ENCODE results near the gene SMURF1. TPM values are rescaled to one million over a fixed set of nuclear protein-coding genes. Genes with fewer than 3 reads are reported as not detected.
A peak's percentile ranks its signal among the peaks of the same experiment; 100 is the strongest.

Gene SMURF1
- total RNA-seq, 1 donor from 2014 or later = 9.9 TPM

DNA sequence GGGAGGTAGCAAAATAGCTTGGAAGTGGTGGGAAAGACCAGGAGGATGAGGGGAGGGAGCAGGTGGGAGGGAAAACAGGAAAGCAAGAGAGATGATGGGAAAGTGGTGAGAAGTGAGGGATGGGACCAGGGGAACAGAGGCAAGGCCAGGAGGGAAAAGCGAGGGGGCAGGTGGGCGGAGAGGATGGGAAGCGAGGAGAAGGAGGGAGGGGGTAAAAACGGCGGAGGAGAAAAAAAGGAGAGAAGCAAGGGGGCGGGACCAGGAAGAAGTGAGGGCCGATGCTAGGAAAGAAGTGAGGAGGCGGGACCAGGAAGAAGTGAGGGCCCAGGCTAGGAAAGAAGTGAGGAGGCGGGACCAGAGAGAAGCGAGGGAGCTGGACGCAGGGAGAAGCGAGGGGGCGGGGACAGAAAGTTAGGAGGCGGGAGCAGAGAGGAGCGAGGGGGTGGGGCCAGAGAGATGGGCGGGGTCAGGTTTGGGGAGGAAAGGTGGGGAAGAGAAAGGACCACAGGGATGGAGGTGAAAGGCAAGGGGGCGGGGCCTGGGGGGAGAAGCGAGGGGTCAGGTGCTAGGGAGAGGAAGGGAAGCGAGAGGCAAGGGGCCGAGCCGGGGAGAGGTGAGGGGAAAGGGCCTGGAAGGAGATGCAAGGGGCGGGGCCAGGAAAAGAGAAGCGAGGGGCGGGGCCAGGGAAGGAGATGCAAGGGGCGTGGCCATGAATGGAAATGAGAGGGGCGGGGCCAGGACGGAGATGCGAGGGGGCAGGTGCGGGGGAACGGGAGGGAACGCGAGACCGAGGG is 984 bp downstream of the SMURF1 start:
- Histone ChIP-seq H3K27ac (ENCODE audit: low read depth, low read length) (peak overlapping the region; percentile 89), H3K9ac (ENCODE audit: low read depth in 1 of 3, low read length in 3 of 3) (no peak overlapping the region), H3K27me3 (ENCODE audit: control insufficient read depth in 3 of 3, insufficient read depth in 3 of 3, low read length in 3 of 3) (no peaks in the 10 kb centered on the region), H3K9me3 (ENCODE audit: control insufficient read depth in 3 of 3, low read length in 3 of 3) (no peaks in the 10 kb centered on the region), H3K4me3 (ENCODE audit: low read length in 3 of 3) (peak overlapping the region; percentile 55 to 70 (median 65)), H3K36me3 (ENCODE audit: control insufficient read depth in 3 of 3, insufficient read depth in 3 of 3, low read length in 3 of 3) (no peaks in the 10 kb centered on the region), H3K4me1 (ENCODE audit: control insufficient read depth in 3 of 3, insufficient read depth in 3 of 3, low read length in 3 of 3) (peaks cover 13 to 19% (median 15%) of the 10 kb centered on the region in 3 donors)

DNA sequence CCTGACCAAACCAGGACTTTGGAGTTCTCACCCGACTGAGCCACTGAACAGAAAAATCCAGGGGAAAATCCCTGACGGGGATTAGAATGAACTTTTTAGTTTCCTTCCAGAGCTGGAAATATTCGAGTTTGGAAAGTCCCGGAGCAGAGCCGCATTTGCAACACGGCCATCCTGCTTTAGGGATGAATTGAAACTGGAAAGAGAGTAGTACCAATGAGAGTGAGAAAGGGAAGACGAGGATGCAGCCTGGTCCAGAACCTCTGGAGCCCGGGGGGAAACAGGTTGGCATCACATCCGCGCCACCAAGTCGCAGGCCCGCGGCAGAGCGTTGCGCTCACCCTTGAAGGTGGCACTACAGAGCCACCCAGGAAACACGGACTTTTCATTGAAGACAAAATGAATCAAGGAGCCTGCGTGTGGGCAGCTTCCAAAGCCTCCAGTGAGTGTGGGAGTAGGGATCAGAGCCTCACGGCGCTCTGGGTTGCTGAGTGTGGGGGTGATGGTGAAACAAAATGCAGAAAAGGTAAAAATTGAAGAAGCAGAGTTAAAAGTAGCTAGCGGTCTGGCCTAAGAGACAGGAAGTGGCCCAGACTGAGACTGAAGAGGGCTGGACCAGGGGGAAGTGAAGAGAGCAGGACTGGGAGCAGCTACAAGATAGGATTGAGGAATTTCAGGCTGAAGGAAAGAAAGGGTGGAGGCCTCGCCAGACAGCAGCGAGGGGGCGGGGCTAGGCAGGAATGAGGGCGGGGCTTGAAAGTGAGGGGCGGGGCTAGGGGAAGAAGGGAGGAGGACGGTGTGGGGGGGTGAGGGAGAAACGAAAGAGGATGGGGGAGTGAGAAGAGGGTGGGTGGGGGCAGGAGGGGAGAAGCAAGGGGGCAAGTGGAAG is 1.8 kb downstream of the SMURF1 start:
- Histone ChIP-seq H3K9me3 (ENCODE audit: control insufficient read depth in 3 of 3, low read length in 3 of 3) (no peaks in the 10 kb centered on the region), H3K27me3 (ENCODE audit: control insufficient read depth in 3 of 3, insufficient read depth in 3 of 3, low read length in 3 of 3) (no peaks in the 10 kb centered on the region), H3K27ac (ENCODE audit: low read depth, low read length) (peak overlapping the region; percentile 89), H3K9ac (ENCODE audit: low read depth in 1 of 3, low read length in 3 of 3) (peak overlapping the region; percentile 76 to 79 (median 79)), H3K4me1 (ENCODE audit: control insufficient read depth in 3 of 3, insufficient read depth in 3 of 3, low read length in 3 of 3) (peaks cover 18 to 25% (median 20%) of the 10 kb centered on the region in 3 donors), H3K36me3 (ENCODE audit: control insufficient read depth in 3 of 3, insufficient read depth in 3 of 3, low read length in 3 of 3) (no peaks in the 10 kb centered on the region), H3K4me3 (ENCODE audit: low read length in 3 of 3) (peak overlapping the region; percentile 66 to 71 (median 70))

DNA sequence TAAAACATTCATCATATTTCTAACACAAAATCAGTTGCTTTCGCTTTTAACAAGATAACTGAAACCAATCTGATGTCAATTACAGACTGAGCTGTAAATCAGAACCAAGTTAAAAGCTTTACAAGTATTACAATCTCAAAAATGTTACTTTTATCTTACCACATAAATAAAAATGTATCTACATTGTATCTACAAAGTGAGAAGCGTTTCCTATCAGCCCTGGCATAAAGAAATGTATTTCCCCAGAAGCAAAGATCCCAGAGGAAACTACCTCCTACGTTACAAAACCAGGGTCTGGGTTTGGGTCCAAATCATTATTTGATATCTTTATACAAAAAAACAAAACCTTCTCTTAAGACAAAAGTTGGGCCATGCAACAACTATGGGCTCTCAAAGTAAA is 2.6 kb downstream of the SMURF1 start:
- H3K4me3 ChIP-seq (ENCODE audit: low read length in 3 of 3) = peak overlapping the region in 2 of 3 donors; percentile 64 to 66

DNA sequence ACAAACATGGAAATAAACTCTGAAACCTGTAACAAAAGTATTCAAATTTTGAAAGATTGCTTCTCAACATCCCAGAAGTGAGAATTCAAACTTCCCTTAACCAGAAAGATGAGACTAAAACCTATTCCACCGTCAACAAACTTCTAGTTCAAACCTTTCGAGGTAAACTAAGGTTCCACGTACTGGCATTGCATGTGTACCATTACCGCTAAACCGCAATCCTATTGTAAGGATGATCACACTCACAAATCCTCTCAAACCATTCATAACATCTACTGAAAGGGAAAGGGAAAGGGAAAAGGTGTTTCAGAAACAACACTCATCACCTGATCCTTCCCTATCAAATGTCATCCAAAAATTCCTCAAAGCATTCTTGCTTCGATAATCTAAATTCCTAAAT is 3.1 kb downstream of the SMURF1 start:
- Histone ChIP-seq H3K9ac (ENCODE audit: low read depth in 1 of 3, low read length in 3 of 3) (no peak overlapping the region), H3K9me3 (ENCODE audit: control insufficient read depth in 3 of 3, low read length in 3 of 3) (no peaks in the 10 kb centered on the region), H3K4me3 (ENCODE audit: low read length in 3 of 3) (peak overlapping the region in 1 of 3 donors; percentile 33), H3K36me3 (ENCODE audit: control insufficient read depth in 3 of 3, insufficient read depth in 3 of 3, low read length in 3 of 3) (no peaks in the 10 kb centered on the region), H3K27ac (ENCODE audit: low read depth, low read length) (peak overlapping the region; percentile 89), H3K4me1 (ENCODE audit: control insufficient read depth in 3 of 3, insufficient read depth in 3 of 3, low read length in 3 of 3) (peaks cover 19 to 25% (median 20%) of the 10 kb centered on the region in 3 donors), H3K27me3 (ENCODE audit: control insufficient read depth in 3 of 3, insufficient read depth in 3 of 3, low read length in 3 of 3) (no peaks in the 10 kb centered on the region)

More for the DNA sequence above, 2.6 kb downstream of the SMURF1 start:
- Histone ChIP-seq H3K27ac (ENCODE audit: low read depth, low read length) (peak overlapping the region; percentile 89), H3K27me3 (ENCODE audit: control insufficient read depth in 3 of 3, insufficient read depth in 3 of 3, low read length in 3 of 3) (no peaks in the 10 kb centered on the region), H3K4me1 (ENCODE audit: control insufficient read depth in 3 of 3, insufficient read depth in 3 of 3, low read length in 3 of 3) (peaks cover 19 to 25% (median 20%) of the 10 kb centered on the region in 3 donors), H3K9ac (ENCODE audit: low read depth in 1 of 3, low read length in 3 of 3) (peak overlapping the region in 1 of 3 donors; percentile 14), H3K9me3 (ENCODE audit: control insufficient read depth in 3 of 3, low read length in 3 of 3) (no peaks in the 10 kb centered on the region), H3K36me3 (ENCODE audit: control insufficient read depth in 3 of 3, insufficient read depth in 3 of 3, low read length in 3 of 3) (no peaks in the 10 kb centered on the region)

DNA sequence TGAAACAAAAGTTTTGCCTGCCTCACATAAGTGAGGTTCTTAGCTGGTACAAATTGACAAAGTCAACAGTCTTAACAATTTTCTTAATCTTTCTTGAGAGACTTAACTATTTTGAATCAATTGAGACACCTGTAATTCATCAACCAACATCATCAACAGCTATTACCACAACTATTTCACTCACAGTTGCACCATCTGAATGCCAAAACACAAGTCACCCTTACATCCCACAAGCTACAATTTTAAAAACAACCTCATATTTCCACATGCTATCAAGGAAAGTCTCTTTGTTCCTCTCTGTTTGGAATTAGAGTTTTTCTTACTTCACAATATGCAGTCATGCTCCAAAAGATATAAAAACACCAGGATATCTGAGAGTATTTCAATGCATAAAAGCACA is 4.9 kb downstream of the SMURF1 start:
- H3K36me3 ChIP-seq (ENCODE audit: control insufficient read depth in 3 of 3, insufficient read depth in 3 of 3, low read length in 3 of 3) = no peaks in the 10 kb centered on the region
- H3K4me1 ChIP-seq (ENCODE audit: control insufficient read depth in 3 of 3, insufficient read depth in 3 of 3, low read length in 3 of 3) = peaks cover 13 to 19% (median 16%) of the 10 kb centered on the region in 3 donors
- peak overlapping the region in 1 of 3 donors; percentile 25 for H3K9ac ChIP-seq (ENCODE audit: low read depth in 1 of 3, low read length in 3 of 3)

DNA sequence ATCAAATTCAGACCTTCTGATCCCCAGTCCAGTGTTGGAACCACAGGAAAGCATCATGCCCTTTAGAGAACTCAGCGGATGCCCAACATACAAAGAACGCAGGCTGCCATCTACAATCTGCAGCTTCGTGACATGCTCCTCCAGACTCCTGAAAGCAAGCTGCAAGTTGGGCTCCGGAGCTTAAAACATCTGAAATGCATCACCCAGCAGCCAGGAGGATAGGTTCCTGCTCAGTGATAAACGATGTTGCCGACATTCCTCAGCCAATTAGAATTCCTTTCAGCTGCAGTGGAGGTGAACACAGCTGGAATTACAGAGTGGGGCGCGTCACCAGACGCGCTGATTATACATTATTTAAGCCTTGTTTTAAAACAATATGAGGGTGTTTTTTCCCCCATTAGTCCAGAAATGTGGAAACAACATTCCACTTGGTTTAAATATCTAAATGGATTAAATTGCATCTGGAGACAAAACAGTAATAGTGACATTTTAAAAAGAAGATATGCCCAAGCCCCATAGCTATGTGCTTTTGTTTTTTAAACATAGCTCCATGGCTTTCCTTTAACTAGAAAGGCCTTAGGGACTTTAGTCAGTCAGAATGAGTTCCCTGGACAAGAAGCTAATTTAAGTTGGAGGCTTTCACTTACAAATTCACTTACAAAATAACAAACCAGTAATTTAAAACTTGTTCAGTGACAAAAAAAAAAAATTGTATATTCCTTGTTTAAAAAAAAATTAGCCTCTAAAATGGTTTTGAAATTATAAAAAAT is 6.3 kb downstream of the SMURF1 start:
- Histone ChIP-seq H3K27ac (ENCODE audit: low read depth, low read length) (no peak overlapping the region), H3K4me1 (ENCODE audit: control insufficient read depth in 3 of 3, insufficient read depth in 3 of 3, low read length in 3 of 3) (peaks cover 13 to 19% (median 18%) of the 10 kb centered on the region in 3 donors), H3K9ac (ENCODE audit: low read depth in 1 of 3, low read length in 3 of 3) (no peak overlapping the region)

More for the DNA sequence above, 4.9 kb downstream of the SMURF1 start:
- Histone ChIP-seq H3K9me3 (ENCODE audit: control insufficient read depth in 3 of 3, low read length in 3 of 3) (no peaks in the 10 kb centered on the region), H3K27ac (ENCODE audit: low read depth, low read length) (no peak overlapping the region), H3K27me3 (ENCODE audit: control insufficient read depth in 3 of 3, insufficient read depth in 3 of 3, low read length in 3 of 3) (no peaks in the 10 kb centered on the region), H3K4me3 (ENCODE audit: low read length in 3 of 3) (no peak overlapping the region)

DNA sequence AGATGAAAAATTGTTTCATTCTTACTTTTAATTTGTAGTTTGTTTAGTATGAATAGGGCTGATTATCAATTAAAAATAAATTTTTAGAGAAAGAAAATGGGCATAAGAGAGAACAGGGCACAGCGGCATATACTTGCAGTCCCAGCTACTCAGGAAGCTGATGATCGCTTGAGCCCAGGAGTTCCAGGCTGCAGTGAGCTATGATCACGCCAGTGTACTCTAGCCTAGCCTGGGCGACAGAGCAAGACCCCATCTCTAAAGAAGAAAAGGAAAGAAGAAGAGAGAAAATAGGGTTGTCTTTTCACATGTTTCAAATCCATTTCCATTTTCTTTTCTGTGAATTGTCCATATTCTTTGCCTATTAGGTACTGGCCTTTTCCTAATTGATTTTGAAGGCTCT is 8.0 kb downstream of the SMURF1 start:
- Histone ChIP-seq H3K4me1 (ENCODE audit: control insufficient read depth in 3 of 3, insufficient read depth in 3 of 3, low read length in 3 of 3) (peaks cover 9 to 11% (median 10%) of the 10 kb centered on the region in 3 donors), H3K4me3 (ENCODE audit: low read length in 3 of 3) (no peak overlapping the region), H3K9ac (ENCODE audit: low read depth in 1 of 3, low read length in 3 of 3) (no peak overlapping the region), H3K27me3 (ENCODE audit: control insufficient read depth in 3 of 3, insufficient read depth in 3 of 3, low read length in 3 of 3) (no peaks in the 10 kb centered on the region), H3K27ac (ENCODE audit: low read depth, low read length) (no peak overlapping the region), H3K9me3 (ENCODE audit: control insufficient read depth in 3 of 3, low read length in 3 of 3) (no peaks in the 10 kb centered on the region), H3K36me3 (ENCODE audit: control insufficient read depth in 3 of 3, insufficient read depth in 3 of 3, low read length in 3 of 3) (no peaks in the 10 kb centered on the region)

More for the DNA sequence above, 6.3 kb downstream of the SMURF1 start:
- Histone ChIP-seq H3K27me3 (ENCODE audit: control insufficient read depth in 3 of 3, insufficient read depth in 3 of 3, low read length in 3 of 3) (no peaks in the 10 kb centered on the region), H3K9me3 (ENCODE audit: control insufficient read depth in 3 of 3, low read length in 3 of 3) (no peaks in the 10 kb centered on the region), H3K36me3 (ENCODE audit: control insufficient read depth in 3 of 3, insufficient read depth in 3 of 3, low read length in 3 of 3) (no peaks in the 10 kb centered on the region), H3K4me3 (ENCODE audit: low read length in 3 of 3) (peak overlapping the region in 1 of 3 donors; percentile 14)

DNA sequence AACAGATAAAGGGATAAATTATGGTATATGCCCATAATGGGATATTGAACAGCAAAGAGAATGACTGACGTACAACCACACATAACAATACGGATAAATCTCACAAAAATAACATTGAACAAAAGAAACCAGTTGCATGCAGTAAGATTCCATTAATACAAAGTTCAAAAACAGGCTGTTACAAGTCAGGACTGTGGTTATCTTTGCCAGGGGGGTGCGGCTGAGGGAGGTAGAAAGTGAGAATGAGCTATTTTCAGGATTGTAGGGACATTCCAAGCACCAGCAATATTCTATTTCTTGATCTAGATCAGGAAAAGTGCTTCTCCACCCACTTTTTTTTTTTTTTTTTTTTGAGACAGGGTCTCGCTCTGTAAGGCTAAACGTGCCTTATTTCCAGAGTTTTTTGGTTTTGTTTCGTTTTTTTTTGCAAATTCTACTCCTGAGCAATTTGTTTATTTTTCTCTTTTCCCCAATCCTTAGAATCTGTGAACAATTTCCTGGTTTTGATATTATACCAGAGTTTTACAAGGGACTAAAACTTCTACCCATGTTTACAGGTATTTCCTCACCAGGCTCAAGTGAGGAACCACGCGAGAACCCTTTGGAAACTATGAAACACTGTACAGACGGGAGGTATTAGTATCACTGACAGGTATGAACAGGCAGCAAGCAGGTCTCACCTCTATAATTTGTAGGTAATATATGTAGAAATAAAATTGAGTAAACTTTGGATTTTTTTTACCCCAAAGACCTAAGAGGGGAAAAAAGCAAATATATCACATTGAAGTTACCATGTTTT is 9.9 kb downstream of the SMURF1 start:
- no peak overlapping the region for H3K9ac ChIP-seq (ENCODE audit: low read depth in 1 of 3, low read length in 3 of 3)
- H3K27ac ChIP-seq (ENCODE audit: low read depth, low read length) = no peak overlapping the region
- no peaks in the 10 kb centered on the region for H3K27me3 ChIP-seq (ENCODE audit: control insufficient read depth in 3 of 3, insufficient read depth in 3 of 3, low read length in 3 of 3)
- no peaks in the 10 kb centered on the region for H3K36me3 ChIP-seq (ENCODE audit: control insufficient read depth in 3 of 3, insufficient read depth in 3 of 3, low read length in 3 of 3)
- no peaks in the 10 kb centered on the region for H3K9me3 ChIP-seq (ENCODE audit: control insufficient read depth in 3 of 3, low read length in 3 of 3)
- peaks cover 7 to 11% (median 10%) of the 10 kb centered on the region in 3 donors for H3K4me1 ChIP-seq (ENCODE audit: control insufficient read depth in 3 of 3, insufficient read depth in 3 of 3, low read length in 3 of 3)
- no peak overlapping the region for H3K4me3 ChIP-seq (ENCODE audit: low read length in 3 of 3)
